Activated CD4-positive, alpha-beta T cell treated with anti-CD3 and anti-CD28 coated beads for 36 hours (primary cell): ENCODE measurements around the gene PIK3AP1. TPM values are rescaled to one million over a fixed set of nuclear protein-coding genes. Genes with fewer than 3 reads are reported as not detected.

Source experiments
- ATAC-seq: fragments of 200-7000 bp; cut with Tn5 transposase; one replicate; pipeline ENCODE4 v1.10.0; 2021; ENCODE audit warnings: mild to moderate bottlenecking, moderate library complexity
- CTCF ChIA-PET: fragments of 350-600 bp; sonication (Branson Sonifier 250); formaldehyde crosslinking; loops from one replicate; lab custom pipeline; 2021; ENCODE audit warnings: antibody characterized with exemption; lab: Charles Lee
- POLR2A ChIA-PET: fragments of 350-600 bp; sonication (Branson Sonifier 250); formaldehyde crosslinking; loops from one replicate; lab custom pipeline; 2021; ENCODE audit warnings: antibody characterized with exemption, inconsistent platforms; lab: Charles Lee
- DNase-seq: peaks from one replicate; pipeline ENCODE4 v3.0.0-alpha.2; 2020
- H3K27ac Mint-ChIP-seq: one replicate; pipeline ENCODE4 v1.8.0; 2021; ENCODE audit warnings: mixed read lengths
- H3K27me3 Mint-ChIP-seq: one replicate; pipeline ENCODE4 v1.8.0; 2021; ENCODE audit warnings: mixed read lengths
- H3K36me3 Mint-ChIP-seq: one replicate; pipeline ENCODE4 v1.8.0; 2021; ENCODE audit warnings: low read depth, mixed read lengths
- H3K4me1 Mint-ChIP-seq: one replicate; pipeline ENCODE4 v1.8.0; 2021; ENCODE audit warnings: mixed read lengths
- H3K4me3 Mint-ChIP-seq: one replicate; pipeline ENCODE4 v1.8.0; 2021; ENCODE audit warnings: mild to moderate bottlenecking, moderate library complexity, mixed read lengths
- H3K9me3 Mint-ChIP-seq: one replicate; pipeline ENCODE4 v1.8.0; 2021; ENCODE audit warnings: low read depth, mixed read lengths
- intact Hi-C, 2 experiments: fragments of 100-400 bp; cut with DNase I in 1 of 2; cut with micrococcal nuclease in 1 of 2; formaldehyde crosslinking; loops; one replicate each; pipeline versions ENCODE4 v1.14.2 to v1.15.1; 2022 to 2024; cut with DNase I, micrococcal nuclease
- total RNA-seq, 2 experiments: library from RNA; stranded (reverse); gene quantifications; one replicate each; pipeline ENCODE4 v1.2.3, GENCODE V29; 2021

Gene PIK3AP1
- total RNA-seq, 2 experiments from 2014 or later: 2.7 to 2.9 TPM

- Mint-ChIP-seq H3K4me1 (no peaks in the 10 kb centered on the region), H3K36me3 (no peaks in the 10 kb centered on the region), H3K9me3 (no peaks in the 10 kb centered on the region), H3K4me3 (no peak overlapping the region), H3K27me3 (no peaks in the 10 kb centered on the region), H3K27ac (no peak overlapping the region)
- POLR2A ChIA-PET: no interaction called here
- intact Hi-C loops: no loop called here
- CTCF ChIA-PET: interaction anchor here (1.8 kb wide), 1 partner anchor 22 kb away, joined by 5 read pairs; no protein-coding TSS in a partner anchor
- ATAC-seq: no peak
- no peak for DNase-seq
These were observed 101.7 kb downstream of the PIK3AP1 start for GRCh38 chr10:96618653-96619052.

GRCh38 chr10:96616961-96617360 is 103.4 kb downstream of the PIK3AP1 start:
- CTCF ChIA-PET: no interaction called here
- intact Hi-C loops: no loop called here
- no peaks in the 10 kb centered on the region for H3K4me1 Mint-ChIP-seq

GRCh38 chr10:96614515-96614914 is 105.8 kb downstream of the PIK3AP1 start:
- DNase-seq: no peak
- H3K27ac Mint-ChIP-seq: no peak overlapping the region
- POLR2A ChIA-PET: no interaction called here

More at GRCh38 chr10:96616961-96617360, 103.4 kb downstream of the PIK3AP1 start:
- POLR2A ChIA-PET: no interaction called here
- Mint-ChIP-seq H3K4me3 (no peak overlapping the region), H3K27me3 (no peaks in the 10 kb centered on the region), H3K36me3 (no peaks in the 10 kb centered on the region), H3K9me3 (no peaks in the 10 kb centered on the region), H3K27ac (no peak overlapping the region)
- DNase-seq (no peak), ATAC-seq (no peak)

GRCh38 chr10:96613576-96613975 is 106.7 kb downstream of the PIK3AP1 start:
- H3K9me3 Mint-ChIP-seq: no peaks in the 10 kb centered on the region

More at GRCh38 chr10:96614515-96614914, 105.8 kb downstream of the PIK3AP1 start:
- Mint-ChIP-seq H3K4me1 (peaks cover 4% of the 10 kb centered on the region), H3K36me3 (no peaks in the 10 kb centered on the region), H3K27me3 (no peaks in the 10 kb centered on the region), H3K9me3 (no peaks in the 10 kb centered on the region), H3K4me3 (no peak overlapping the region)
- ATAC-seq: no peak
- intact Hi-C loops: no loop called here
- CTCF ChIA-PET: no interaction called here

GRCh38 chr10:96612055-96612830 is 108.1 kb downstream of the PIK3AP1 start:
- no peaks in the 10 kb centered on the region for H3K9me3 Mint-ChIP-seq
- intact Hi-C loops: no loop called here
- ATAC-seq: no peak
- peaks cover 4% of the 10 kb centered on the region for H3K4me1 Mint-ChIP-seq
- no peak overlapping the region for H3K27ac Mint-ChIP-seq
- ChIA-PET POLR2A (no interaction called here), CTCF (interaction anchor here (0.6 kb wide), 1 partner anchor 20 kb away, joined by 3 read pairs; no protein-coding TSS in a partner anchor)
- no peak for DNase-seq
- H3K36me3 Mint-ChIP-seq: no peaks in the 10 kb centered on the region
- no peak overlapping the region for H3K4me3 Mint-ChIP-seq
- no peaks in the 10 kb centered on the region for H3K27me3 Mint-ChIP-seq

More at GRCh38 chr10:96613576-96613975, 106.7 kb downstream of the PIK3AP1 start:
- CTCF ChIA-PET: no interaction called here
- Mint-ChIP-seq H3K4me3 (no peak overlapping the region), H3K27me3 (no peaks in the 10 kb centered on the region), H3K4me1 (peaks cover 4% of the 10 kb centered on the region), H3K36me3 (no peaks in the 10 kb centered on the region), H3K27ac (no peak overlapping the region)
- POLR2A ChIA-PET: no interaction called here
- no peak for DNase-seq
- intact Hi-C loops: no loop called here
- ATAC-seq: no peak

- no peaks in the 10 kb centered on the region for H3K36me3 Mint-ChIP-seq
- ChIA-PET CTCF (interaction anchor here (0.6 kb wide), 1 partner anchor 219 kb away, joined by 3 read pairs; no protein-coding TSS in a partner anchor), POLR2A (no interaction called here)
- ATAC-seq (peak; percentile 30), DNase-seq (no peak)
- H3K27me3 Mint-ChIP-seq: no peaks in the 10 kb centered on the region
- intact Hi-C loops: no loop called here
- H3K27ac Mint-ChIP-seq: no peak overlapping the region
- peaks cover 4% of the 10 kb centered on the region for H3K4me1 Mint-ChIP-seq
- no peaks in the 10 kb centered on the region for H3K9me3 Mint-ChIP-seq
- H3K4me3 Mint-ChIP-seq: no peak overlapping the region
These were observed 109.5 kb downstream of the PIK3AP1 start for GRCh38 chr10:96610817-96611216.

GRCh38 chr10:96609510-96609909 is 110.8 kb downstream of the PIK3AP1 start:
- Mint-ChIP-seq H3K36me3 (no peaks in the 10 kb centered on the region), H3K27me3 (no peaks in the 10 kb centered on the region), H3K9me3 (no peaks in the 10 kb centered on the region), H3K4me1 (peaks cover 4% of the 10 kb centered on the region), H3K27ac (no peak overlapping the region), H3K4me3 (no peak overlapping the region)
- intact Hi-C loops: no loop called here
- DNase-seq: no peak
- ChIA-PET CTCF (no interaction called here), POLR2A (no interaction called here)
- ATAC-seq: no peak

GRCh38 chr10:96608805-96609204 is 111.5 kb downstream of the PIK3AP1 start:
- Mint-ChIP-seq H3K4me3 (no peak overlapping the region), H3K27ac (no peak overlapping the region), H3K27me3 (no peaks in the 10 kb centered on the region), H3K9me3 (no peaks in the 10 kb centered on the region), H3K36me3 (no peaks in the 10 kb centered on the region), H3K4me1 (peaks cover 4% of the 10 kb centered on the region)
- ATAC-seq (no peak), DNase-seq (no peak)
- POLR2A ChIA-PET: no interaction called here
- CTCF ChIA-PET: no interaction called here
- intact Hi-C loops: no loop called here

- no peak for DNase-seq
- no peaks in the 10 kb centered on the region for H3K36me3 Mint-ChIP-seq
- CTCF ChIA-PET: no interaction called here
These were observed 112.1 kb downstream of the PIK3AP1 start for GRCh38 chr10:96608262-96608661.

GRCh38 chr10:96606946-96607345 is 113.4 kb downstream of the PIK3AP1 start:
- Mint-ChIP-seq H3K27me3 (no peaks in the 10 kb centered on the region), H3K4me3 (no peak overlapping the region), H3K9me3 (no peaks in the 10 kb centered on the region), H3K4me1 (peaks cover 4% of the 10 kb centered on the region), H3K27ac (no peak overlapping the region), H3K36me3 (no peaks in the 10 kb centered on the region)
- POLR2A ChIA-PET: no interaction called here
- no peak for ATAC-seq
- intact Hi-C loops: no loop called here
- no peak for DNase-seq
- CTCF ChIA-PET: no interaction called here

More at GRCh38 chr10:96608262-96608661, 112.1 kb downstream of the PIK3AP1 start:
- Mint-ChIP-seq H3K27me3 (no peaks in the 10 kb centered on the region), H3K4me3 (no peak overlapping the region), H3K9me3 (no peaks in the 10 kb centered on the region), H3K27ac (no peak overlapping the region), H3K4me1 (peaks cover 4% of the 10 kb centered on the region)
- ATAC-seq: no peak
- POLR2A ChIA-PET: no interaction called here
- intact Hi-C loops: no loop called here

- H3K27me3 Mint-ChIP-seq: no peaks in the 10 kb centered on the region
- CTCF ChIA-PET: interaction anchor here (0.5 to 0.6 kb wide), 3 partner anchors 56 to 348 kb away, joined by 3 read pairs; no protein-coding TSS in a partner anchor
- intact Hi-C loops: no loop called here
- no peak overlapping the region for H3K27ac Mint-ChIP-seq
- peaks cover 4% of the 10 kb centered on the region for H3K4me1 Mint-ChIP-seq
- no peak overlapping the region for H3K4me3 Mint-ChIP-seq
- POLR2A ChIA-PET: no interaction called here
- H3K9me3 Mint-ChIP-seq: no peaks in the 10 kb centered on the region
- H3K36me3 Mint-ChIP-seq: no peaks in the 10 kb centered on the region
- DNase-seq (no peak), ATAC-seq (no peak)
These were observed 114.1 kb downstream of the PIK3AP1 start for GRCh38 chr10:96606216-96606615.

GRCh38 chr10:96600337-96600736 is 120.0 kb downstream of the PIK3AP1 start:
- Mint-ChIP-seq H3K36me3 (no peaks in the 10 kb centered on the region), H3K4me3 (no peak overlapping the region), H3K27ac (no peak overlapping the region), H3K4me1 (no peaks in the 10 kb centered on the region), H3K9me3 (no peaks in the 10 kb centered on the region), H3K27me3 (peaks cover 2% of the 10 kb centered on the region)
- ATAC-seq (no peak), DNase-seq (no peak)
- ChIA-PET CTCF (interaction anchor here (1.1 kb wide), 1 partner anchor 11 kb away, joined by 4 read pairs; no protein-coding TSS in a partner anchor), POLR2A (no interaction called here)
- intact Hi-C loops: no loop called here
